Natural killer cell (primary cell): ENCODE measurements around the gene ZNHIT2. TPM values are rescaled to one million over a fixed set of nuclear protein-coding genes. Genes with fewer than 3 reads are reported as not detected.

ENCODE experiments used
- ATAC-seq, 3 donors: fragments of 150-1000 bp in 2 of 3; fragments of 200-7000 bp in 1 of 3; cut with Tn5 transposase; 1 replicate in 1 of 3; 2 replicates in 2 of 3; pipeline ENCODE4 v1.10.0; 2021; ENCODE audit warnings: mild to moderate bottlenecking in 2 of 3, moderate library complexity in 2 of 3
- DNase-seq, 2 donors: peaks; one replicate each; pipeline versions ENCODE4 v3.0.0 to v3.0.0-alpha.2; 2013 to 2021; ENCODE audit warnings: mixed read lengths in 1 of 2
- H3K27ac ChIP-seq: one replicate; pipeline ENCODE4 v1.5.1; 2013; ENCODE audit warnings: mild to moderate bottlenecking, low read length
- H3K27me3 ChIP-seq: one replicate; pipeline ENCODE4 v1.6.1; 2013; ENCODE audit warnings: low read length; ENCODE audit not compliant: control insufficient read depth, insufficient read depth
- H3K36me3 ChIP-seq: one replicate; pipeline ENCODE4 v1.6.1; 2013; ENCODE audit warnings: low read length; ENCODE audit not compliant: control insufficient read depth, insufficient read depth
- H3K4me1 ChIP-seq: one replicate; pipeline ENCODE4 v1.6.1; 2013; ENCODE audit warnings: low read length; ENCODE audit not compliant: control insufficient read depth, insufficient read depth
- H3K4me3 ChIP-seq: one replicate; pipeline ENCODE4 v1.5.1; 2013; ENCODE audit warnings: low read length
- H3K9me3 ChIP-seq: one replicate; pipeline ENCODE4 v1.6.1; 2013; ENCODE audit warnings: low read length; ENCODE audit not compliant: control insufficient read depth, insufficient read depth
- H3K27ac Mint-ChIP-seq, 2 donors: one replicate each; pipeline ENCODE4 v1.8.0; 2022; ENCODE audit warnings: mild to moderate bottlenecking in 2 of 2, mixed read lengths in 2 of 2, moderate library complexity in 1 of 2
- H3K27me3 Mint-ChIP-seq, 2 donors: one replicate each; pipeline ENCODE4 v1.8.0; 2022; ENCODE audit warnings: low read depth in 2 of 2, mixed read lengths in 2 of 2
- H3K36me3 Mint-ChIP-seq: one replicate; pipeline ENCODE4 v1.8.0; 2022; ENCODE audit warnings: mixed read lengths
- H3K4me1 Mint-ChIP-seq, 2 donors: one replicate each; pipeline ENCODE4 v1.8.0; 2022; ENCODE audit warnings: mixed read lengths in 2 of 2
- H3K4me3 Mint-ChIP-seq: one replicate; pipeline ENCODE4 v1.8.0; 2022; ENCODE audit warnings: mild to moderate bottlenecking, moderate library complexity, mixed read lengths
- H3K9me3 Mint-ChIP-seq, 2 donors: one replicate each; pipeline ENCODE4 v1.8.0; 2022; ENCODE audit warnings: mixed read lengths in 2 of 2
- WGBS: methylation state at CpG from one replicate; pipeline ENCODE4 v1.1.7; 2013; ENCODE audit warnings: missing lambda C conversion rate; ENCODE audit not compliant: insufficient coverage; 5-methylcytosine and 5-hydroxymethylcytosine counted together
- intact Hi-C: fragments of 100-400 bp; cut with micrococcal nuclease; formaldehyde crosslinking; loops from one replicate; pipeline ENCODE4 v1.14.2; 2022
- total RNA-seq, 4 donors: library from RNA; stranded (reverse); fragments of 120-200 nt in 1 of 4; gene quantifications; one replicate each; pipeline versions ENCODE4 v1.2.3 to v1.2.4, GENCODE V29; 2013 to 2022
- TF ChIP-seq, protein P1 (sequence below): fragments of 200-600 bp; IDR thresholded peaks from one replicate; pipeline ENCODE4 v1.8.0; 2022; ENCODE audit warnings: antibody characterized with exemption

ZNHIT2 gene
- total RNA-seq, 3 donors from 2014 or later (not counting 1 experiment from before 2014, with no cell fraction given) = 5.6 to 6.8 (median 6.1) TPM

DNA sequence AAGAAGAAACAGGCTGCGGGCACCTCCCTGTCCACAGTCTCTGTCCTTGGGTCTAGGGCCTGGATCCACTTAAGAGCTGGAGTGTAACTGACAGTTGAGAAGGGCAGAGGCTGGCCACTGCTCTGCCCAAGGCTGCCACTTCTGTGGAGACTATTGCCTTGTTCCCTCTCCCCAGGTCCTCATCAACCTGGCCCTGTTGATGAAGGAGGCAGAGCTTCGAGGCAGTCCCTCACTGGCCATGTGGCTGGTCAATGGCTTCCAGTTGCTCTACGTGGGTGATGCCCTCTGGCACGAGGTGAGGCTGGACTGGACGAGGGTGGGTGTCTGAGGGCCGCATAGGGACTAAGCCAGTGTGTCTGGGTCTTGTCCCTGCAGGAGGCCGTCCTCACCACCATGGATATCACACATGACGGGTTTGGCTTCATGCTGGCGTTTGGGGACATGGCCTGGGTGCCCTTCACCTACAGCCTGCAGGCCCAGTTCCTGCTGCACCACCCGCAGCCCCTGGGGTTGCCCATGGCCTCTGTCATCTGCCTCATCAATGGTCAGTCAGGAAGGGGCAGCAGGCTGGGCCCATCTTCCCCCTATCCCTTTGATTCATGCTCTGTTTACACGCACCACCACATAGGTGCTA is 2.8 kb downstream of the ZNHIT2 start:
- Mint-ChIP-seq H3K4me1 (peaks cover 43 to 50% of the 10 kb centered on the region in 2 donors), H3K27me3 (no peaks in the 10 kb centered on the region), H3K27ac (no peak overlapping the region), H3K9me3 (no peaks in the 10 kb centered on the region), H3K36me3 (no peaks in the 10 kb centered on the region), H3K4me3 (no peak overlapping the region)
- WGBS = 95% methylated on average over 11 of the region's 11 CpGs
- ATAC-seq (no peak), DNase-seq (peak in 1 of 2 donors; percentile 19)
- Histone ChIP-seq H3K4me1 (peaks cover 67% of the 10 kb centered on the region), H3K4me3 (no peak overlapping the region), H3K36me3 (peaks cover 22% of the 10 kb centered on the region), H3K9me3 (no peaks in the 10 kb centered on the region), H3K27ac (no peak overlapping the region), H3K27me3 (no peaks in the 10 kb centered on the region)
- intact Hi-C loops = loop anchor here (5.0 to 10.0 kb wide), 4 partner anchors 87 to 340 kb away; partner anchors contain the start of genes SF1 and SNX15
- TF ChIP-seq, protein P1, sequence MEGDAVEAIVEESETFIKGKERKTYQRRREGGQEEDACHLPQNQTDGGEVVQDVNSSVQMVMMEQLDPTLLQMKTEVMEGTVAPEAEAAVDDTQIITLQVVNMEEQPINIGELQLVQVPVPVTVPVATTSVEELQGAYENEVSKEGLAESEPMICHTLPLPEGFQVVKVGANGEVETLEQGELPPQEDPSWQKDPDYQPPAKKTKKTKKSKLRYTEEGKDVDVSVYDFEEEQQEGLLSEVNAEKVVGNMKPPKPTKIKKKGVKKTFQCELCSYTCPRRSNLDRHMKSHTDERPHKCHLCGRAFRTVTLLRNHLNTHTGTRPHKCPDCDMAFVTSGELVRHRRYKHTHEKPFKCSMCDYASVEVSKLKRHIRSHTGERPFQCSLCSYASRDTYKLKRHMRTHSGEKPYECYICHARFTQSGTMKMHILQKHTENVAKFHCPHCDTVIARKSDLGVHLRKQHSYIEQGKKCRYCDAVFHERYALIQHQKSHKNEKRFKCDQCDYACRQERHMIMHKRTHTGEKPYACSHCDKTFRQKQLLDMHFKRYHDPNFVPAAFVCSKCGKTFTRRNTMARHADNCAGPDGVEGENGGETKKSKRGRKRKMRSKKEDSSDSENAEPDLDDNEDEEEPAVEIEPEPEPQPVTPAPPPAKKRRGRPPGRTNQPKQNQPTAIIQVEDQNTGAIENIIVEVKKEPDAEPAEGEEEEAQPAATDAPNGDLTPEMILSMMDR = no peak

GRCh38 chr11:65113839-65114238 is 3.7 kb downstream of the ZNHIT2 start:
- Histone ChIP-seq H3K36me3 (peaks cover 24% of the 10 kb centered on the region), H3K4me3 (no peak overlapping the region), H3K27ac (no peak overlapping the region), H3K9me3 (no peaks in the 10 kb centered on the region), H3K4me1 (peaks cover 67% of the 10 kb centered on the region), H3K27me3 (no peaks in the 10 kb centered on the region)
- DNase-seq (peak in 1 of 2 donors; percentile 12), ATAC-seq (no peak)
- H3K4me3 Mint-ChIP-seq = peak overlapping the region; percentile 96
- 88% methylated on average over 6 of the region's 6 CpGs for WGBS
- peak overlapping the region; percentile 91 to 97 for H3K27ac Mint-ChIP-seq
- no peaks in the 10 kb centered on the region for H3K9me3 Mint-ChIP-seq
- H3K36me3 Mint-ChIP-seq = no peaks in the 10 kb centered on the region
- H3K27me3 Mint-ChIP-seq = no peaks in the 10 kb centered on the region
- H3K4me1 Mint-ChIP-seq = peaks cover 43 to 49% of the 10 kb centered on the region in 2 donors
- TF ChIP-seq, protein P1 = no peak
- intact Hi-C loops = loop anchor here (5.0 to 10.0 kb wide), 4 partner anchors 87 to 339 kb away; partner anchors contain the start of genes SF1 and SNX15

GRCh38 chr11:65113361-65113756 is 4.1 kb downstream of the ZNHIT2 start:
- Mint-ChIP-seq H3K27ac (peak overlapping the region; percentile 91 to 97), H3K9me3 (no peaks in the 10 kb centered on the region), H3K4me3 (peak overlapping the region; percentile 96), H3K36me3 (no peaks in the 10 kb centered on the region), H3K4me1 (peaks cover 43 to 44% of the 10 kb centered on the region in 2 donors), H3K27me3 (no peaks in the 10 kb centered on the region)
- TF ChIP-seq, protein P1 = no peak
- intact Hi-C loops = loop anchor here (5.0 to 10.0 kb wide), 4 partner anchors 86 to 339 kb away; partner anchors contain the start of genes SF1 and SNX15
- Histone ChIP-seq H3K4me1 (peaks cover 67% of the 10 kb centered on the region), H3K9me3 (no peaks in the 10 kb centered on the region), H3K36me3 (peaks cover 22% of the 10 kb centered on the region), H3K4me3 (peak overlapping the region; percentile 48), H3K27me3 (no peaks in the 10 kb centered on the region), H3K27ac (peak overlapping the region; percentile 54)
- ATAC-seq (no peak), DNase-seq (no peak)
- 40% methylated on average over 12 of the region's 14 CpGs for WGBS
